GM10248 (cell line): ENCODE results near the gene SIAH3.
"Not testable (repeated sequence)": the region's sequence is repeated elsewhere in the genome, so short reads cannot be mapped to it uniquely, and the experiment has no call there.

Experiments
- CTCF ChIA-PET: fragments of 300-600 bp; sonication (Branson Sonifier 250); formaldehyde crosslinking; extraction: SDS; loops from one replicate; lab custom pipeline; 2021; ENCODE audit warnings: antibody characterized with exemption; lab: Yijun Ruan, JAX
- POLR2A ChIA-PET: fragments of 350-650 bp; sonication (Branson Sonifier 250); formaldehyde crosslinking; extraction: SDS; loops from one replicate; lab custom pipeline; 2020; ENCODE audit warnings: antibody characterized with exemption; lab: Yijun Ruan, JAX
- DNase-seq: peaks from one replicate; pipeline ENCODE4 v3.0.0; 2012; ENCODE audit errors: extremely low spot score
- TF ChIP-seq, protein P1 (sequence below): IDR thresholded peaks from 2 replicates; pipeline ENCODE4 v1.5.1; 2012; ENCODE audit warnings: mild to moderate bottlenecking, low read depth; ENCODE audit errors: extremely low read depth, missing control alignments, control extremely low read depth

Gene SIAH3

DNA sequence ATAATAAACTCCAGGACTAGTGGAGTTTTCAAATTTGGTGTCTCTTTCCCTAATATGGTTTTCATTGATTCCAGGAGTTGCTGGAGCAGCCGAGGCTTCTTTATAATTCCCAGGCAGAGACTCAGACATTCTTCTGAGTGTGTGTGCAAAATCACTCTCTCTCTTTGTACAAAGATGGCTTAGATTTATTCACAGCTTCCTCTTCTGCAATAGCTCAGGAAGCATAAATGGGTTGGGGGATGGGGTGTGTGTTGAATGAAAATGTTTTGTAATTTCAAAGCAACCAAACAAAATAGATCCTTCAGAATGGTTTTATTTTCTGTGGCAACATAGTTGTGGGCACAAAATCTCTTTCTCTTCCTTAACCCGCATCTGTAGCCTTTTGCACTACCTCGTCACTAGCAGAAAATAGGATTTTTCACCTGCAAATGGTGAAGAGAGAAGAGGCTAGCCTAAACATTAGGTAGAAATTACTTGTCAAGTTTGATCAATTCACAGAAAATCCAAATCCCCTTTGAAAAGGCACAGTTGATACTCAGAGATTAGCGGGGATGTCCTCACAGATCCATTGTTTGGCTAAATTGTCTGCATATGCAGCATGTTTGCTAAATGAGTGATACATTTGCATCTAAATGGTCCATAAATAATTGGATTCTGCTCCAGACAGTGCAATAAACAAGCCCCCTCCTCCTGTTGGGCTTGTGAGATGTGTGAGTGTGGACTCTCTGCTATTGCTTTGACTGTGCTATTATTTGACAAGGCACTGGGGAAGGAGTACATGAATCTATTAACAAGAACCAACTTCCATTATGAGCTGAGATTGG is 82.7 kb downstream of the SIAH3 start:
- DNase-seq = no peak
- ChIA-PET POLR2A (no interaction called here), CTCF (interaction anchor here (0.7 kb wide), 1 partner anchor 9 kb away, joined by 5 read pairs; no protein-coding TSS in a partner anchor)
- TF ChIP-seq, protein P1, sequence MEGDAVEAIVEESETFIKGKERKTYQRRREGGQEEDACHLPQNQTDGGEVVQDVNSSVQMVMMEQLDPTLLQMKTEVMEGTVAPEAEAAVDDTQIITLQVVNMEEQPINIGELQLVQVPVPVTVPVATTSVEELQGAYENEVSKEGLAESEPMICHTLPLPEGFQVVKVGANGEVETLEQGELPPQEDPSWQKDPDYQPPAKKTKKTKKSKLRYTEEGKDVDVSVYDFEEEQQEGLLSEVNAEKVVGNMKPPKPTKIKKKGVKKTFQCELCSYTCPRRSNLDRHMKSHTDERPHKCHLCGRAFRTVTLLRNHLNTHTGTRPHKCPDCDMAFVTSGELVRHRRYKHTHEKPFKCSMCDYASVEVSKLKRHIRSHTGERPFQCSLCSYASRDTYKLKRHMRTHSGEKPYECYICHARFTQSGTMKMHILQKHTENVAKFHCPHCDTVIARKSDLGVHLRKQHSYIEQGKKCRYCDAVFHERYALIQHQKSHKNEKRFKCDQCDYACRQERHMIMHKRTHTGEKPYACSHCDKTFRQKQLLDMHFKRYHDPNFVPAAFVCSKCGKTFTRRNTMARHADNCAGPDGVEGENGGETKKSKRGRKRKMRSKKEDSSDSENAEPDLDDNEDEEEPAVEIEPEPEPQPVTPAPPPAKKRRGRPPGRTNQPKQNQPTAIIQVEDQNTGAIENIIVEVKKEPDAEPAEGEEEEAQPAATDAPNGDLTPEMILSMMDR = no peak

DNA sequence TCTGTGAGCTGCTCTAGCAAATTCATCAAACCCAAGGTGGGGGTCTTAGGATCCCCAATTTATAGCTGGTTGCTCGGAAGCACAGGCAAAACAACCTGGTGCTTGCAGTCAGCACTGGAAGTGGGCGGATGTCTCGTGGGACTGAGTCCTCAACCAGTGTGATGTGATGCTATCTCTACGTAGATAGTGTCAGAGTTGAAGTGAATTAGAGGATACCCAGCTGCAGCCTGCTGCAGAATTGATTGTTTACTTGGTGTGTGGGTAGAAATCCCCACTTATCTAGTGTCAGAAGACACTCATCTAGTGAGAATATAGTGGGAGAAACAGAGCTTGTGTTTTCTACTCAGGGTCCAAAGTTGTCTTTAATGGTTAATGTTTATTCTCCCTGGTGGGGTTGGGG is 86.1 kb downstream of the SIAH3 start:
- ChIA-PET CTCF (interaction anchor here (0.7 to 1.7 kb wide), 4 partner anchors 9 to 37 kb away, joined by 3 read pairs; no protein-coding TSS in a partner anchor), POLR2A (no interaction called here)

DNA sequence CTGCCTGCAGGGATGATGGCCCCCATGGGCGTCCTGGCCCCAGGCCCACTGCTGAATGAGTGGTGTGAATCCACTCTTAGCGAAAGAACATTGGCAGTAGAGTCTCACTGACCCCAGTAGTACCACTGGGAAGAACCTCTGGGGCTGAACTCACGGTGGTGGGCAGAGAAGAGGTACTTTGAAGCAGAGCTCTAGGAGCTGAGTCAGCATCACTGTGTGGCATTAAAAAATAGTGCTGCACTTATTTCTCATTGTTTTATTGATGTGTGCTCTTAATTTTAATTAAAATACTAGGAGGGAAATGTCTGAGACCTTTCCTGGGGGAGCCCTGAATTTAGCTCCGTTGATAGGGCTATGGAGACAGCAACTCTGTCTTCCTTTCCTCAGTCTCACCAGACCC is 88.1 kb downstream of the SIAH3 start:
- TF ChIP-seq, protein P1 = no peak
- ChIA-PET POLR2A (no interaction called here), CTCF (no interaction called here)
- no peak for DNase-seq

More for the DNA sequence above, 86.1 kb downstream of the SIAH3 start:
- TF ChIP-seq, protein P1 = no peak
- DNase-seq = no peak

DNA sequence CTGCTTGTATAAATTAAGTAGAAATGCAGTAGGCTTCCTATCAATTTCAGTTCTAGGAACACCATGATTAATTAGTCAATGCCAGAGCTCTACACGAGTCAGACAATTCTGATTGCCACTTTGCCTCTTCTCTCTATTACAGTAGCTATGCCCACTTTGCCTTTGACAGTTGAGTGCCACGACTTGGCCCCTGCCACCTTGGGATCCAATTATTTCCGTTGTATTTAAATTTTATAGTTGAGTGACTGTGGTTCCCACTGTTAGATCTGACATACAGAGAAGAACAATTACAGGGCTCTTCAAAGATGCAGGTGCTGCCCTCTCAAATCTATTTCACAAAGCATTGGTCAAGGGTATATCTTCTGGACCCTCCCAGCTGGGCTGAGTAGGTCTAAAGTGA is 94.0 kb downstream of the SIAH3 start:
- POLR2A ChIA-PET, CTCF ChIA-PET, DNase-seq: not testable (repeated sequence)

DNA sequence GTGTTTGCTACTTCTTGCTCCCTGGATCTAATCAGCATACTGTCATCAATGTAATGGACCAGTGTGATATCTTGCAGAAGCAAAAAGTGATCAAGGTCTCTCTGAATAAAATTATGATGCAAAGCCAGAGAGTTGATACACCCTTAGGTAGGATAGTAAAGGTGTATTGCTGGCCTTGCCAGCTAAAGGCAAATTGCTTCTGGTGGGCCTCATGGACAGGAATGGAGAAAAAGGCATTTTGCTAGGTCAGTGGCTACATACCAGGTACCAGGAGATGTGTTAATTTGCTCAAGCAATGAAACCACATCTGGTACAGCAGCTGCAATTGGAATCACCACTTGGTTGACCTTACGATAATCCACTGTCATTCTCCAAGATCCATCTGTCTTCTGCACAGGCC is 95.1 kb downstream of the SIAH3 start:
- POLR2A ChIA-PET, DNase-seq: not testable (repeated sequence)
- CTCF ChIA-PET = interaction anchor here (1.1 kb wide), 1 partner anchor 9 kb away, joined by 3 read pairs; no protein-coding TSS in a partner anchor

DNA sequence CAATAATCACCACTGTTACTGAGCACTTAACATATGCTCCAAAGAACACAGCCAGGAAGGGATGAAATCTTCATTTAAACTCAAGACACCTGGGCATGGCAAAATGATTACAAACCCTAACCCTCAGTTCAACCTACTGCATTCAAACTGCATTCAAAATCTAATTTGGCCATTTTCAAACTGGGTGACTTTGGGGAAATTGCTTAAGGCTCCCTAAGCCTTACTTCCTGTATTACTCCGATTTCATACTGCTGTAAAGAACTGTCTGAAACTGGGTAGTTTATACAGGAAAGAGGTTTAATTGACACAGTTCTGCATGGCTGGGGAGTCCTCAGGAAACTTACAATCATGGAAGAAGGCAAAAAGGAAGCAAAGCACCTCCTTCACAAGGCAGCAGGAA is 99.0 kb downstream of the SIAH3 start:
- CTCF ChIA-PET = no interaction called here
- TF ChIP-seq, protein P1 = no peak
- no peak for DNase-seq
- POLR2A ChIA-PET = no interaction called here

DNA sequence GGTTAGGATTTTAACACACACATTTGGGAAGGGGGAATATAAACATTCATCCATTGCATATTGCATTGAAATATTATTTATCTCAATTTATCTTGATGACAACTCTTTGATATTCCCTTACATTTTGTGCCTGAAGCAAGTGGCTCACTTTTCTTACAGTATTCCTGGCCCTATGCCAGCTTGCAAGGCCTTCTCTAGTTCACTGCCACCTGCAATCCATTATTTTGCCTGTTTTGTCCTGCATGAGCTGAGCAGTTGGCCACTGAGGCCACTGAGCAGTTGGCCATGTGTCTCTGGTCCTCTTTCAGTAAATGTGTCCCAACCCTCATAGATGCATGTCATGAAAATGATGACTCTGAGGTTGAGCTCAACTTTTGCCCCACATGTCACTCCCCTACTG is 99.7 kb downstream of the SIAH3 start:
- ChIA-PET CTCF (no interaction called here), POLR2A (no interaction called here)
- no peak for DNase-seq
- TF ChIP-seq, protein P1 = no peak
